Dermis microvascular lymphatic vessel endothelial cell (primary cell): ENCODE results near the gene ASTN1. TPM values are rescaled to one million over a fixed set of nuclear protein-coding genes. Genes with fewer than 3 reads are reported as not detected.

Experiments
- DNase-seq, 2 donors: peaks; one replicate each; pipeline versions ENCODE4 v3.0.0 to v3.0.0-alpha.2; 2010; ENCODE audit warnings: low read depth in 2 of 2
- total RNA-seq: library from RNA; depleted of rRNA; stranded (reverse); fragments of >200 nt; gene quantifications from 2 replicates; pipeline ENCODE4 v1.2.1, GENCODE V29; 2014

The ASTN1 gene
- total RNA-seq, 1 donor from 2014 or later, result not detected

DNA sequence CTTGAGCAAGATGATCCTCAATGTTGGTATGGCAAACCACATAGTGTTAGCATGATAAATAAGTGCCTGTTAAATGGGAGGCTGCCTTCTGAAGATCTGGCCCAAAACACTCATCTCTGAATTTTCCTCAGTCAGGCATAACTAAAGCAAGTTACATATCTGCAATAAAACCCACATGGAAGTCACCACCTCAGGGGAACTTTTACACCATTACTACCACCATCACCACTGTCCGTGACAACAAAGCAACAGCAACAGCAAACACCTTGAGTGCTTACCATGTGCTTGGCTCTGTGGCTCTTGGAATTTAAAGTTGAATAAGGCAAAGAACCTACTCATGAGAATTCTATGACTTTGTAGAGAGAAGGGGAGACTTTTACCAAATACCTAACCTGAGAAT lies 233.0 kb downstream of the ASTN1 start:
- DNase-seq, result no peak

DNA sequence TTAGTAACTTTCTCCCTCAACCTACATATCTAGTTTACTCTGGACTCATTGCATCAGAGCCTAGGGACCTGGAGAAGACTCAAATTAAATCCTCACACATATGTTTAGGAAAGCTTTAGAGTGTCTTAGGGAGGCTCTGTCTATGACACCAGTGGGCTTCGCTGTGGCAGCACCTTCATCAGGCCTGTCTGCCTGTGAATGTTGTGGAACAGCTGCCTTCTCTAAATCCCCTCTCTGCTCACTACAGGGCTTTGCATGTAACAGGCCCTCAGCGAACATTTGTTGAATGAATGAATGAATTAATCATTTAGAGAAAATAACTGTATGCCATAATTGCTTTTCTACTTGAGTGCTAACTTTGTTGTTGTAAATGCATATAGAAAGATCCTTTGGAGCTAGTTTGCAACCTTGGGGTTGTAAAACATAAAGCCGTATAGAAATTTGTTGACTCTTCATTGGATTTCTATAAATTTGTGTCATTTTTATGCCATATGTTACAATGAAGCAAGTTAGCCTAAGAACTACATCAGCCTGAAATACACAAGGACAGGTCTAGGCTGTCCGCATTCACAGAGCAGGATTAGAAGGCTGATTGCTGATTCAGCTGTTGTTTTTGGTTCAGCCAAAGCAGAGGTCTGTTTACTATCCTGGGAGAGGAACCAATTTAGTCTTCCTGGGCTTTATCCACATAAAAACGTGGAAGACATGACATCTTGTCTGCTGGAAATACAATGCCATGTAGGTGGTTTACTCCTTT lies 238.0 kb downstream of the ASTN1 start:
- no peak for DNase-seq

DNA sequence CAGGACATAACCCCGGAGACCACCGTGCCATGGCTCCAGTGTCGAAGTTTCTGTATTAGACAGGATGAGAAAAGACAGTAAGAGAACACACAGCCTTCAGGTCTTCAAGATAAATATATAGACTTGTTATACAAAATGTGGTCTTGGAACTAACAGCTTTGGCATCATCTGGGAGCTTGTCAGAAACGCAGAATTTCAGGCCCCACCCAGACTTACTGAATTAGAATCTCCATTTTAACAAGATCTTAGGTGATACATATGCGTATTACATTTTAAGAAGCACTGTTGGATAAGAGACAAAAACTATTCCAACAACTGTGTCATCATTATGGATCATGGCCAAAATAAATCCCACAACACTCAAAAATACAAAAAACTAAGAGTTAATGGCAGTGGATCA lies 239.3 kb downstream of the ASTN1 start:
- no peak for DNase-seq

DNA sequence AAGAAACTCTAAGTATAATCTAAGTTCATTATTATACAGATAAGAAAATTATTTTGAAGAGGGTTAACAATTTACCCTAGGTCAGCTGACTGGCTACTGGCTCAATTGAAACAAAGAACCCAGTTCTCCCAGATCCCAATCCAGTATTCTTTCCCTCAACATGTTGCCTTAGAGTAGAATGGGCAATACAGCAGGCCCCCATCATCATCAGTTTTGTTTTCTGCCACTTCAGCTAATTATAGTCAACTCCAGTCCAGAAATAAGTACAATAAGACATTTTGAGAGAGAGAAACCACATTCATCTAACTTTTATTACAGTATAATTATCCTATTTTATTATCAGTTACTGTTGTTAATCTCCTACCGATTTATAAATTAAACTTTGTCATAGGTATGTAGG lies 241.2 kb downstream of the ASTN1 start:
- DNase-seq, result no peak

DNA sequence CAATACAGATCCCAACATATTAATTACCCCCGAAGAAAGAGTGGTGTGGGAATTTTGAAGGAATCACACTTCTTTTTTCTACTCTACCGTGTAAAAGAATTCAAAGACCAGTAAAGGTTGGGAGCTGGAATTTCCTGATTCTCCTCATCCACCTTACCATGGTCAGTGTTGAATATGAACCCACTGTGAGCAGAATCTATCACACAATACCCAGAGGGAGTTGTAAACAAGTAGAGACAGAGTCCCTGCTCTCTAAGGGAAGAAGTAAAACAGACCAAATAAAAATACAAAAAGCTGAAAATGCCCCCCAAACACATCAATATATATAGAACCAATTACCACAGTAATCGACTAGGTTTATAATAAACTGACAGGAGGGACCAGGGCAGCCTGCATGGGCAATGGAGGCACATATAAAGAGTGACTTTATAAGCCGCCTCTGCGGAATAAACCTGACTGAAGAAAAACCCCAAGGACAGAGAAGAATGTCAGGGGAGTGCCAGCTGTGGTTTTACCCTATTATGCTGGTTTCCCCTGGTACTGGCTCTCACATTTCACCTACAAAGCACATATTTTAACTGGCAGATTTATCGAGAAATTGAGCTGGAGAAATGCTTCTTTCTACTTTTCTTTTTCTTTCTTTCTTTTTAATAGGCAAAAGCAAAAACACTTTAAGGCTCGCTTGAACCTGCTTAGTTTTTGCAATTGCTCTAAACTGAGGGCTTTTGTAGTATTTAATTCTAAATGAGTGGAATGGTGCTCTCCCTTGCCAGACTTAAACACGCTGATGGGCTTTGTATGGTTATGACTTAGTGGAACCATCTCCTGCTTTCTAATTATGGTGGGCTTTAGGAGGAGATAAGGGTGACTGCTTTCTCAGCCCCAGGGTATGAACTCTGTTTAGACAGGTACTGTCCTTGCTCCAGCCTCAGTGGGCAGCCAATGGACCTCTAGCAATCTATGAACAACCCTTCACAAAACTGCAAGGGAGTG lies 244.8 kb downstream of the ASTN1 start:
- no peak for DNase-seq

DNA sequence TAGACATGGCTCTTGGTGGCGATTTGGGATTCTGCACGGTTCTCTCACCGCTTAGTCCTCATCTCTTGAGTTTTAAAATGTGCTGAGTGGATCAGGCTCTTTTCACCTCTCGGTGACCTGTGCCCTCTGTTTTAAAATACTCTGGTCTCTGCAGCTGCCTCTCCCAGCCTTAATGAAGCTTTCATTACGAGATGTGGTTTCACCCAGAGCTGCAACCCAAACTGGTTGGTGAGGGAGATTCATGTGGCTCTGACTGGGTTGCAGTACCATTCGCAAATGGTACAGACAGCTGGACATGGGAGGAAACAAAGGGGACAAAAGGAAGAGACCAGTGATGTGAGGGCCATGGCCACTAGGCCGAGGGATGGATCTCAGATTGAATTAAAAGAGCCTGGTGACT lies 258.9 kb downstream of the ASTN1 start:
- no peak for DNase-seq

DNA sequence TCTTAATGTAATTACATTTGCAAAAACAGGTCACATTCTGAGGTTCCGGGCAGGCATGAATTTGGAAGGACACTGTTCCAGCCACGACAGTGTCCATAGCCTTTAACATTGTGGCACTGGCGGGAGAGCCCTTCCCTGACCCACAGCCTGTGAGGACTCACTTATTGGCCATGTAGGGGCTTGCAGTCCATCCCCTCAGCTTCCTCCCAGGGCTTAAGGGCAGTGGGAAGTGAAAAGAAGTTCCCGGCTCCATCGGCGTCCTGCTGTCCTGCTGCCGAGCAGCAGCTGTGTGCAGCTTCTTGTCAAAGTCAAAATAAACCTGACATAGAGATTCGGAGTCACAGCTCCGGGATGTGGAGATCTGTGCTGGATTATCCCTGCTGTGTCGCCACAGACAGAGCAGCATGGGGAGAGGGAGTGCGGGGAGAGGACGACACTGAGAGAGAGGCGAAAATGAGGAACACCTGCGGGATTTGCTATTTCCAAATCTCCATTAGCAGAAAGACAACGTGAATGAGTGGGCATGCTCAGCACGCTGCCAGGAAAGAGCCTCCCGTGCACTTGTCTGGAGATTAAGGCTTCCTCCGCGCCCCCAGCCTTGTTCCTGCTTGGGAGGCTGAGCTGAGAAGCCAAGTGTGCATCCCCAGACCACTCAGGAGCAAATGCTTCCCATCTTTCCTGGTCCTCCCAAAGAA lies 260.3 kb downstream of the ASTN1 start:
- no peak for DNase-seq

DNA sequence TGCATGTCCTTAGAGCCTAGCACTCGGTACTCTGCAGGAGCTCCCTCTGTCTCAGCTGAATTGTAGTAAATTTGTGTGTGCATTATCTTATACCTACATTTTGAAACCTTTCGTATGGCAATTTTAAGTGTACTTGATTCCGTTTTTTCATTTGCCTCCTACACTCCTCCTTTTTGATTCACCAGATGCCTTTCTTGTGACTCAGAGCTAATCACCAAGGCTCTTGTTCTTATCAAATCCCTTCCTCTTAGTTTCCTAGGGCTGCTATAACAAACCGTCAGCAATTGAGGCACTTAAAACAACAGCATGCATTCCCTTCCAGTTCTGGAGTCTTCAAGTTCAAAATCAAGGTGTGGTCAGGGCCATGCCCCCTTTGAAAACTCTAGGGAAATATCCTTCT lies 261.0 kb downstream of the ASTN1 start:
- no peak for DNase-seq

DNA sequence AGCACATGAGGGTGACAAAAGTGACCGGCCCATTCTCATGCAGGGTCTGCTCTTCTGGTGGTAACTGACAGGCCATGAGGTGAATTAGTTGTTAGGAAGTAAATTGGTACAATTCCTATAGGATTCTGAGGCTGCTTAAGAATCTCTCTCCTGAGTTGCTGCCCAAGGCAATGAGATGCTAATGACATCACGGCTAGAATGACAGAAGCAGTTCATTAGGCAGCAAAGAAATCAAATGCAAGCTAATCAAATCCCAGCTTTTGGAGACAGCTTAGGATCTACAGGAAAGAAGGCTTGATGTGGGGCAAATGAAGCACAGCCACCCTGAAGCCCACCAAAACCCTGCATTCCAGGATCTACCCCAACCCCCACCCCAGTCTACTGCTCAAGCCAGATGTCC lies 265.2 kb downstream of the ASTN1 start:
- DNase-seq, result no peak

DNA sequence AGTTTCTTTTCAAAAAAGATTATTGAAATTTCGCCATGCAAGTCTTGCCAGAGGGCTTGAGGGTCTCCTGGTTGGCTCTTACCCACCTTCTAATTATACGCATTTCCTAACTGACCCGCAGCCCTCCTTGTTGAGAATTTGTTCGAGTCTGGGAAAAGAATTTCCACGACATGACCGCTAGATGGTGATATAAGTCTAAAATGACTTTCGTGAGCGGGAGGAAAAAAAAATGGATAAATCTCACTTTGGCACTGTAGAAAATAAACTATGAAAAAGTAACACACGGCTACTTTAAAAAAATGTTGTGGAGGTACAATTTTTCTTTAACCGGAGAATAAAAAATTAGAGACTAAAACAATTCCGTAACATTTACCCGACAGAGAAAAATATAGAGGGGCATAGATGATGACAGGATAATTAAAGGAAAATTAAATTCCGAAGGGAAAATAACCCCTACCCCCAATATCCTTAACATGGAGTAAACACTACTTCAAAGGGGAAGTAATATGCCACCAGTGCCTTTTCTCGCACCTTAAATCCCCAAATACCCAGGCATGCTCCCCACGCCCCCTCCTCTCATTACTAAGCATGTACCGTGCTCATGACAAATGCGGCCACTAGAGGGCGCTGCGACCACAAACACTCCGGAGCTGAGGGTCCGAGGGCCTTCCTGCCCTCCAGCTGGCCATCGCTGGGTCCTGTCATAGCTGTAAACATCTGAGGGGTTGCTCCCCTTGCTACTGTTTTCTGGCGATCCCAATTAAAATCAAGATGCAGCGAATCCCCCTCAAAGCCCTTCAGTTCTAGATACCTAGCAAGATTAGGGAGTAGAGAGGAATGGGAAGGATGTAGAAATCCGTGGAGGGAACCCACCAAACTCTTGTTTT lies 266.9 kb downstream of the ASTN1 start:
- DNase-seq, result peak; percentile 24 to 60

DNA sequence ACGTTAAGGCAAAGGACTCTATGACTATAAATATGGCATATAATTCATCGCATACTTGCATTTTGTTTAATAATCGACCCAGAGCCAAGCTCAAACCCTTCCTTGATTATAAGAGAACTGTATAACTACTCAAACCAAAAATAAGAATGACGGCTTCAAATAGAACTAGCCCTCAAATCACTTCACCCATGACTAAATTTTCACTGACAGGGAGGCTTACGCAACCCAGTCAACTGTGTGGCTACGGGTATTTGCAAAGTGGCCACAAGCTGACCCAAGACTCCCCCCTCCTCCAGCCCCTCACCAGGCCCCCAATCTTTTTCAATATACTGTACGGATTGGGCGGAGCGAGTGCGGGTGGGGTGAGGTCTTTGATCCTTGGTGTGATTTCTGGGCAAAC lies 268.3 kb downstream of the ASTN1 start:
- no peak for DNase-seq

DNA sequence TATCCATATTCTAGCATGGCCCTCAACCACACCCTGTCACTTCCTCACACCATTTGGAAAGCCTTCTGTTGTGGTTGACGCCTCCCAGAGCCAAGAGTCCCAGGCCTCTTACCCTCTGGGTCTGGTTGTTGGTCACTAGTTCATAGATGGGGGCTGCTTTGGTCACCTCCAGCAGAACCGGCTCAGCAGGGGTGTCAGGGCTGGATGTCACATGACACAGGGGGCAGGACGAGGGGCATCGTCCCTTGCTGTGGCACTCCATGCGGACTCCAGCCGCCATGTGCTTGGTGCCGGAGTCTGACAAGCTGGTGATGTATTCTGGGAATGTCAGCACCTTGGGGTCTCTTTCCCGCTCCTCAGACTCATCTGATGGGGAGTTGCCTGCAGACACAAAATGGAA lies 270.1 kb downstream of the ASTN1 start:
- DNase-seq, result no peak

DNA sequence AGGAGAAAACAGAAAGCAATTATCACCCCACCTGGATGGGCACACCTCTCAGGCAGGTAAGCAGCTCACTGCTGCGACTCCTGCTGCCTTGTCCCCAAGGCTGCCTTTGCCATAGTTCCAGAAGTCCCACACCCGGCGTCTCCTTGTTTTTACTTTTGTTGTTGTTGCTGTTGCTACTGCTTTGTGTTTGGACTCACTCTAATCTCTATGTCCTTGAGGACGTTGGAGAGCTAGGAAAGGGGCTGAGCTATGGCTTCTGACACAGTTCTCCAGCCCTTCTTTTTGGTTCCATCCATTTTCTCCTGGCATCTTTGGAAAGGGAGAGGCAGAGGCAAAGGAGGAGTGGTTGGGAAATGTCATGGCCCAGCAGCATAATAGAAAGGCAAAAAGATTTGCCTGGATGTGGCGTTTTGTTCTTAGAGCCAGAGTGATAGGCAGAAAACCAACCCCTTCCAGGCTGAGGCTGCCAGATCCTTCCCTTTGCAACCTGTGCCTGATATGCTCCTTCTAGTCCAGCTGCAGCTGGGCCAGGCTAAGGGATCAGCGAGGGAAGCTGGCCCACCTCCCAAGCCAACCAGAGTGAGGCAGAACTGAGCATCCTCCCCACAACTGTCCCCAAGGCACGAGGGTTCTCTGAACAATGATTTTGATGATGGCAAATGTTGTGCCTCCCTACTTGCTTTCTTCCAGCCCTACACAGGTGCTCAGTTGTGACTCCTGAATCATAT lies 270.7 kb downstream of the ASTN1 start:
- no peak for DNase-seq

DNA sequence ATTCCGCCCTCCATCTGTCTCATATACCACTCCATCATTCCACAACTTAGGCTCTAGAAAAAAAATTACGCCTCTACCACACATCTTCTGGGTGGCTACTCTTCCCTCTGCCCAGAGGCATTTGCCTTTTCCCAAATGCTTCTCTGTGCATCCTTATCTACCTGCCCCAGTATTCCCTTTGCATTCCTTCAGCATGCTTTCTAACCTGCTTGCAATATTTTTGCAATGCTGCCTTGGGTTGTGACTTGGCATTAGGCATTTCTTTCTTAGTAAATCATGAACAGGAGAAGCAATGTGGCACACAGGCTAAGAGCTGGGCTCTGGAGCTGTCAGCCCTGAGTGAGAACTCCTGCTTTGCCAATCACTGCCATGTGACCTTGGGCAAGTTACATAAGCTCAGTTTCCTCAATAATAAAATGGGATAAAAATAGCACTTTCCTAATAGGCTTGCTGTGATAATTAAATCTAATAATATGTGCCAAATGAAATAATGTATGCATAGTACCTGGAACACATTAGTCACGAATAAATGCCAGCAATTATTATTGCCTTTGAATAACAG lies 276.0 kb downstream of the ASTN1 start:
- DNase-seq, result no peak

DNA sequence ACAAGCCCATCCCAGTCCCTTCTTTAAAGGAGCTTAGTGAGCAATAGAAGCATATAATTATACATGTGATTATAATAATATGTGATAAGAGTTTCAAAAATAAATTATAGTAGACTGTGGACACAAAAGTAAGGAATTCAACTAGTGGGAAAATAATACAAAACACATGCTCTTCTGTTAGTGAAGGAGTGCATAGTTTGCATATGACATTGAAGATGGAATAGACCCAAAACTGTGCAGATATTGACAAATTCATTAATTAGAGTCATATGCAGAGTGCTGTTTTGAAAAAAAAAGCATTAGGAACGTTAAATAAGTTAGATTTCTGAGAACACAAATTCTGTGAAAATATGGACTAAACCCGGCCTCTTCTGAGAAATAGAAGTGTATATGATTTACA lies 278.8 kb downstream of the ASTN1 start:
- no peak for DNase-seq

DNA sequence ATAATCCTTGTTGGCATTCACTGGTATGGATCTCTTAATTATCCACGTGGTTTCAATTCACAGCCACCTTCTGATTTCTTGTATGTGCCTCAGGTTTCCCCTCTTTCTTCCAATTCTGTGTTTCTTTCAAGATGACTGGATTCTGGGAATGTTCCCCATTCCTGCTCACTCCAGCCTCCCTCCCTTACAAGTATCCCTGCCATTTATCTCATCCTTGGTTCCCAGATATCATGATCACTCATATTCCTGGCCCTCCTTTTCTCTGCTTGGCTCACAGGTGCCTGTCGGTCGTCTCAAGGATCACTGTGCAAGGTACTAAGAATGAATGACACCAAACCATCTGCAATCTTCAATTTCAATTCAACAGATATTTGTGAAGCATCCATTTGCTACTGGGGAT lies 279.2 kb downstream of the ASTN1 start:
- DNase-seq, result no peak

DNA sequence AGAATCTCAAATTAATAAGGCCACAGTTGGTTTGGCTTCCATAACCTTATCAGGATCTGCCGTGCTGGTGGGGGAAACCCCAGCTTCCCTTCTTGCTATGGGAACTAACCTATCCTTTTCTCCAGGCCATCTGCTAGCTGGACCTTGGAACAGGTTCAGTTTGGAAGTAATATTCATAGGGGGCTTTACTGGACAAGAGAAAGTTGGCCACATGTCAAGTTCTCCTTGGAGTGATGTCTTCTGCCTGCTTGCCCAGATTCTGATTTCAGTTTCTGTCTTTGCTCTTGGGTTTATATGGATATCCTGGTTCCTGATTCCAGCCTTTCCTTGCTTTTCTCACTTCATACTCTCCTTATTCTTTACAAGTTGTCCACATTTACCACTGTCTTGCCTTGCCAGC lies 279.6 kb downstream of the ASTN1 start:
- no peak for DNase-seq

DNA sequence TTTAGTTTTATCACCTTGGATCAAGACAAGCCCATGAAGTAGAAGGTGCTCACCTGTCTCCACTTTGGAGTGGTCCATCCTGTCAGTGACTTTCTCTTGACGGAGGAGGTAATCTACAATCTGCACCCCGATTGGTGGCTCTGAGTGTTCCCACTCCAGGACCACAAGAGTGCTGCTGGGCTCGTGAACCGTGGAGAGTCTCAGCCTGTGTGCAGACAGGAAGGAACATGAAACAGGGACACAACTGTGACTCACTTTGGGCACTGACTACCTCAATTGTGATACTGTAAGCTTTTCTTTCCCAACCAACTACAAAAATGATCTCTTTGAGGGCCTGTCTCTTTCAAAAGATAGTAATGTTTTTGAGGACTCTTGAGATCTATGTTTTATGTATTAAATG lies 280.2 kb downstream of the ASTN1 start:
- no peak for DNase-seq

DNA sequence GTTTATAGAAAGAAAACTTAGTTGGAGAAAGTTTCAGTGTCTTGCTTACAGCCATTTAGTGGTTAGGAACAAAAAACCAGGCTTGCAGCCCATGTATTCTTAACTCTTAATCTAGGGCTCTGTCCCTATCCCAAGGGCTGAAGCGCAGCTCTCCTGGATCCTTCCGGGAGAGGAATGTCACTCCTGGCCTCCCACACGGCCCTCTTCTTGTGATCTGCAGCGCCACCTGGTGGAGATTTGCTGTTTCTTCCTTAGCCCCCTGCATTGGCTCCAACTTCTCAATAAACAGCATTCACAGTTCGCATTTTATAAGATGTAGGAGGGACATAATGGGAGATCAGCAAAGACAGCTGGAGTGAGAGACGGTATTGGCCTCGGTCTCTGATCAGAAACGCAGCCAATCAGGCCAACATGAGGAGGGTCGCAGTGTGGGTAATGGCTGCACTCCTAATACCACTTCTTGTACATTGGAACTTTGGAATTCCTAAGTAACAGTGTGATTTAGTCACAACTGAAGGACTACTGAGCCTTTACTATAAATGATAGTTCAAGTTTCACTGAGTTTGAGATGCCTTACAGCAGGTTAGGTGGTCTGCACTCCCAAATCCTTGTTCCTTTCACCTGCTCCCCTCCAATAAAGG lies 283.4 kb downstream of the ASTN1 start:
- DNase-seq, result peak; percentile 28 to 72
